HepG2 (cell line): ENCODE measurements around the gene NPPB. TPM values are rescaled to one million over a fixed set of nuclear protein-coding genes. Genes with fewer than 3 reads are reported as not detected.

Source experiments
- CREB1 ChIP-seq, 2 experiments: fragments of 450-650 bp in 1 of 2; IDR thresholded peaks; 2 replicates each; pipeline ENCODE4 v1.6.1; 2016 to 2017; ENCODE audit warnings: control low read depth in 1 of 2, mild to moderate bottlenecking in 1 of 2, missing compliant biosample characterization in 1 of 2, missing genetic modification characterization in 1 of 2
- DNMT1 ChIP-seq: sonication (generic); formaldehyde crosslinking; IDR thresholded peaks from 2 replicates; pipeline ENCODE4 v1.5.1; 2020; ENCODE audit warnings: mild to moderate bottlenecking, missing genetic modification reagents
- MBNL3 ChIP-seq: fragments of 250-450 bp; sonication (Bioruptor Pico); conservative IDR thresholded peaks from 2 replicates; pipeline ENCODE4 v1.8.0; 2022; ENCODE audit warnings: mild to moderate bottlenecking, inconsistent platforms
- MEF2D ChIP-seq: sonication (generic); formaldehyde crosslinking; IDR thresholded peaks from 2 replicates; pipeline ENCODE4 v1.5.1; 2020; ENCODE audit warnings: mild to moderate bottlenecking, missing genetic modification reagents
- MYNN ChIP-seq: sonication (generic); formaldehyde crosslinking; IDR thresholded peaks from 2 replicates; pipeline ENCODE4 v1.4.0; 2020; ENCODE audit warnings: mild to moderate bottlenecking, low read depth, missing genetic modification reagents
- PHF5A ChIP-seq: IDR thresholded peaks from one replicate; pipeline ENCODE4 v1.6.1; 2018; ENCODE audit warnings: low read depth, missing genetic modification reagents; ENCODE audit not compliant: unreplicated experiment
- RAD51 ChIP-seq: fragments of 450-650 bp; IDR thresholded peaks from 2 replicates; pipeline ENCODE4 v1.6.1; 2016; ENCODE audit warnings: borderline replicate concordance
- RBAK ChIP-seq: sonication (generic); formaldehyde crosslinking; IDR thresholded peaks from 2 replicates; pipeline ENCODE4 v1.5.1; 2020; ENCODE audit warnings: mild to moderate bottlenecking, missing genetic modification reagents
- RXRB ChIP-seq: IDR thresholded peaks from 2 replicates; pipeline ENCODE4 v1.6.1; 2016; ENCODE audit warnings: borderline replicate concordance, missing genetic modification reagents, missing compliant biosample characterization
- ZNF777 ChIP-seq: sonication (generic); formaldehyde crosslinking; IDR thresholded peaks from 2 replicates; pipeline ENCODE4 v1.4.0; 2020; ENCODE audit warnings: missing genetic modification reagents
- polyA plus RNA-seq, 8 experiments: library from polyadenylated mRNA; depleted of rRNA in 3 of 8; stranded (reverse) in 7 of 8; unstranded in 1 of 8; fragments of >200 nt; fragmentation: Illumina TruSeq in 4 of 8; extraction: Trizol in 4 of 8; gene quantifications; 2 replicates each; pipeline versions ENCODE4 v1.2.1 to v1.2.3, GENCODE V29; 2011 to 2016; ENCODE audit warnings: low read depth in 4 of 8, missing spikeins in 1 of 8, mixed read lengths in 1 of 8; ENCODE audit not compliant: insufficient read depth in 1 of 8
- total RNA-seq, 5 experiments: library from RNA; depleted of rRNA; stranded (reverse); fragments of >200 nt; fragmentation: Illumina TruSeq; extraction: Trizol; gene quantifications; 2 replicates each; pipeline ENCODE4 v1.2.3, GENCODE V29; 2016; ENCODE audit warnings: low read depth in 1 of 5
- TF ChIP-seq, protein P1 (sequence below): IDR thresholded peaks from 2 replicates; pipeline ENCODE4 v1.6.1; 2012; ENCODE audit warnings: low read depth, low read length, improper control_type of control experiment
- TF ChIP-seq, protein P2 (sequence below): sonication (generic); formaldehyde crosslinking; IDR thresholded peaks from 2 replicates; pipeline ENCODE4 v1.5.1; 2020; ENCODE audit warnings: mild to moderate bottlenecking, moderate library complexity, missing genetic modification reagents
- TF ChIP-seq, protein P3 (sequence below): sonication (generic); formaldehyde crosslinking; IDR thresholded peaks from 2 replicates; pipeline ENCODE4 v1.4.0; 2020; ENCODE audit warnings: mild to moderate bottlenecking, missing genetic modification reagents
- TF ChIP-seq, protein P4 (sequence below): sonication (generic); formaldehyde crosslinking; IDR thresholded peaks from 2 replicates; pipeline ENCODE4 v1.8.0; 2022; ENCODE audit warnings: low read depth, missing genetic modification reagents
- TF ChIP-seq, protein P5 (sequence below): sonication (generic); formaldehyde crosslinking; IDR thresholded peaks from 2 replicates; pipeline ENCODE4 v1.5.0; 2020; ENCODE audit warnings: missing genetic modification reagents
- TF ChIP-seq, protein P6 (sequence below), 2 experiments: IDR thresholded peaks; 2 replicates each; pipeline ENCODE4 v1.6.1; 2011 to 2012; ENCODE audit warnings: low read length in 2 of 2, borderline replicate concordance in 1 of 2, low read depth in 1 of 2, mild to moderate bottlenecking in 1 of 2, moderate library complexity in 1 of 2
- TF ChIP-seq, protein P7 (sequence below): sonication (generic); formaldehyde crosslinking; IDR thresholded peaks from 2 replicates; pipeline ENCODE4 v1.4.0; 2020; ENCODE audit warnings: mild to moderate bottlenecking, low read depth, missing genetic modification reagents

NPPB gene
- total and polyA plus RNA-seq, 2 of the 13 experiments (the other 11 are each of a cell fraction or from before 2014, with no cell fraction given): 1.9 TPM; not detected in 1

DNA sequence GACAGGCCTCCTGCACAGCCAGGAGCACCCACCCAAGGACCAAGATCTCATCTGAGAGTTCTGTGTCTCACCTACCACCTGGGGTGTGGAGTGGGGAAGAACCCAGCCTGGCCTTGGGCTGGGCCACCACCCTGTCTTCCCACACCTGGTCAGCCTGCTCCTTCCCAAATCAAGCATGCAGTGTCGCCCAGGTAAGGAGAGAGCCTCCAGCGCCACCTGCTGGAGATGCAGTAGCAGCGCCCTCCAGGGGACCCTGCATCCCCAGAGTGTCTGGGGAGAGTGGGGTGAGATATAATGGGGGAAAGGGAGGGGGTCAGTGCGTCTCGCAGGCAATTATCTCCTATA lies 35.1 kb upstream of the NPPB start (continued):
- TF ChIP-seq MBNL3 (CRISPR knock-in tag) (no peak), ZNF777 (CRISPR knock-in tag) (no peak), RXRB (CRISPR knock-in tag) (no peak), DNMT1 (CRISPR knock-in tag) (no peak), MEF2D (no peak), MYNN (CRISPR knock-in tag) (no peak), PHF5A (CRISPR knock-in tag) (peak; percentile 36), RAD51 (no peak), RBAK (CRISPR knock-in tag) (no peak), CREB1 (IDR thresholded peaks at IDR 0.05) (no peak), CREB1 (CRISPR knock-in tag; IDR thresholded peaks at IDR 0.05) (no peak)
- TF ChIP-seq, protein P1, sequence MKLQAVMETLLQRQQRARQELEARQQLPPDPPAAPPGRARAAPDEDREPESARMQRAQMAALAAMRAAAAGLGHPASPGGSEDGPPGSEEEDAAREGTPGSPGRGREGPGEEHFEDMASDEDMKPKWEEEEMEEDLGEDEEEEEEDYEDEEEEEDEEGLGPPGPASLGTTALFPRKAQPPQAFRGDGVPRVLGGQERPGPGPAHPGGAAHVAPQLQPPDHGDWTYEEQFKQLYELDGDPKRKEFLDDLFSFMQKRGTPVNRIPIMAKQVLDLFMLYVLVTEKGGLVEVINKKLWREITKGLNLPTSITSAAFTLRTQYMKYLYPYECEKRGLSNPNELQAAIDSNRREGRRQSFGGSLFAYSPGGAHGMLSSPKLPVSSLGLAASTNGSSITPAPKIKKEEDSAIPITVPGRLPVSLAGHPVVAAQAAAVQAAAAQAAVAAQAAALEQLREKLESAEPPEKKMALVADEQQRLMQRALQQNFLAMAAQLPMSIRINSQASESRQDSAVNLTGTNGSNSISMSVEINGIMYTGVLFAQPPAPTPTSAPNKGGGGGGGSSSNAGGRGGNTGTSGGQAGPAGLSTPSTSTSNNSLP: no peak
- TF ChIP-seq, protein P2, sequence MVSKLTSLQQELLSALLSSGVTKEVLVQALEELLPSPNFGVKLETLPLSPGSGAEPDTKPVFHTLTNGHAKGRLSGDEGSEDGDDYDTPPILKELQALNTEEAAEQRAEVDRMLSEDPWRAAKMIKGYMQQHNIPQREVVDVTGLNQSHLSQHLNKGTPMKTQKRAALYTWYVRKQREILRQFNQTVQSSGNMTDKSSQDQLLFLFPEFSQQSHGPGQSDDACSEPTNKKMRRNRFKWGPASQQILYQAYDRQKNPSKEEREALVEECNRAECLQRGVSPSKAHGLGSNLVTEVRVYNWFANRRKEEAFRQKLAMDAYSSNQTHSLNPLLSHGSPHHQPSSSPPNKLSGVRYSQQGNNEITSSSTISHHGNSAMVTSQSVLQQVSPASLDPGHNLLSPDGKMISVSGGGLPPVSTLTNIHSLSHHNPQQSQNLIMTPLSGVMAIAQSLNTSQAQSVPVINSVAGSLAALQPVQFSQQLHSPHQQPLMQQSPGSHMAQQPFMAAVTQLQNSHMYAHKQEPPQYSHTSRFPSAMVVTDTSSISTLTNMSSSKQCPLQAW (CRISPR knock-in tag): peak; percentile 37; the same call in 1 of the 2 replicates
- TF ChIP-seq, protein P3, sequence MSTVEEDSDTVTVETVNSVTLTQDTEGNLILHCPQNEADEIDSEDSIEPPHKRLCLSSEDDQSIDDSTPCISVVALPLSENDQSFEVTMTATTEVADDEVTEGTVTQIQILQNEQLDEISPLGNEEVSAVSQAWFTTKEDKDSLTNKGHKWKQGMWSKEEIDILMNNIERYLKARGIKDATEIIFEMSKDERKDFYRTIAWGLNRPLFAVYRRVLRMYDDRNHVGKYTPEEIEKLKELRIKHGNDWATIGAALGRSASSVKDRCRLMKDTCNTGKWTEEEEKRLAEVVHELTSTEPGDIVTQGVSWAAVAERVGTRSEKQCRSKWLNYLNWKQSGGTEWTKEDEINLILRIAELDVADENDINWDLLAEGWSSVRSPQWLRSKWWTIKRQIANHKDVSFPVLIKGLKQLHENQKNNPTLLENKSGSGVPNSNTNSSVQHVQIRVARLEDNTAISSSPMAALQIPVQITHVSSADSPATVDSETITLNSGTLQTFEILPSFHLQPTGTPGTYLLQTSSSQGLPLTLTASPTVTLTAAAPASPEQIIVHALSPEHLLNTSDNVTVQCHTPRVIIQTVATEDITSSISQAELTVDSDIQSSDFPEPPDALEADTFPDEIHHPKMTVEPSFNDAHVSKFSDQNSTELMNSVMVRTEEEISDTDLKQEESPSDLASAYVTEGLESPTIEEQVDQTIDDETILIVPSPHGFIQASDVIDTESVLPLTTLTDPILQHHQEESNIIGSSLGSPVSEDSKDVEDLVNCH (CRISPR knock-in tag): no peak
- TF ChIP-seq, protein P4, sequence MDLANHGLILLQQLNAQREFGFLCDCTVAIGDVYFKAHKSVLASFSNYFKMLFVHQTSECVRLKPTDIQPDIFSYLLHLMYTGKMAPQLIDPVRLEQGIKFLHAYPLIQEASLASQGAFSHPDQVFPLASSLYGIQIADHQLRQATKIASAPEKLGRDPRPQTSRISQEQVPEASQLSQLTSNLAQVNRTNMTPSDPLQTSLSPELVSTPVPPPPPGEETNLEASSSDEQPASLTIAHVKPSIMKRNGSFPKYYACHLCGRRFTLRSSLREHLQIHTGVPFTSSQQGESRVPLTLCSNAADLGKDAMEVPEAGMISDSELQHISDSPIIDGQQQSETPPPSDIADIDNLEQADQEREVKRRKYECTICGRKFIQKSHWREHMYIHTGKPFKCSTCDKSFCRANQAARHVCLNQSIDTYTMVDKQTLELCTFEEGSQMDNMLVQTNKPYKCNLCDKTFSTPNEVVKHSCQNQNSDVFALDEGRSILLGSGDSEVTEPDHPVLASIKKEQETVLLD (CRISPR knock-in tag): no peak
- TF ChIP-seq, protein P5, sequence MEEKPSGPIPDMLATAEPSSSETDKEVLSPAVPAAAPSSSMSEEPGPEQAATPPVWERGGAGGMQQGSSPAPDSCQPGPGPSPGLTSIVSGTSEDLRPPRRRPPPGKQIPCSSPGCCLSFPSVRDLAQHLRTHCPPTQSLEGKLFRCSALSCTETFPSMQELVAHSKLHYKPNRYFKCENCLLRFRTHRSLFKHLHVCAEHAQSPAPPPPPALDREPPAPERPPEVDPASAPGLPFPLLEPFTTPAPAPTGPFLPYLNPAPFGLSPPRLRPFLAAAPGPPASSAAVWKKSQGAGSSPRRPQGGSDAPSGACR: no peak
- TF ChIP-seq, protein P6, sequence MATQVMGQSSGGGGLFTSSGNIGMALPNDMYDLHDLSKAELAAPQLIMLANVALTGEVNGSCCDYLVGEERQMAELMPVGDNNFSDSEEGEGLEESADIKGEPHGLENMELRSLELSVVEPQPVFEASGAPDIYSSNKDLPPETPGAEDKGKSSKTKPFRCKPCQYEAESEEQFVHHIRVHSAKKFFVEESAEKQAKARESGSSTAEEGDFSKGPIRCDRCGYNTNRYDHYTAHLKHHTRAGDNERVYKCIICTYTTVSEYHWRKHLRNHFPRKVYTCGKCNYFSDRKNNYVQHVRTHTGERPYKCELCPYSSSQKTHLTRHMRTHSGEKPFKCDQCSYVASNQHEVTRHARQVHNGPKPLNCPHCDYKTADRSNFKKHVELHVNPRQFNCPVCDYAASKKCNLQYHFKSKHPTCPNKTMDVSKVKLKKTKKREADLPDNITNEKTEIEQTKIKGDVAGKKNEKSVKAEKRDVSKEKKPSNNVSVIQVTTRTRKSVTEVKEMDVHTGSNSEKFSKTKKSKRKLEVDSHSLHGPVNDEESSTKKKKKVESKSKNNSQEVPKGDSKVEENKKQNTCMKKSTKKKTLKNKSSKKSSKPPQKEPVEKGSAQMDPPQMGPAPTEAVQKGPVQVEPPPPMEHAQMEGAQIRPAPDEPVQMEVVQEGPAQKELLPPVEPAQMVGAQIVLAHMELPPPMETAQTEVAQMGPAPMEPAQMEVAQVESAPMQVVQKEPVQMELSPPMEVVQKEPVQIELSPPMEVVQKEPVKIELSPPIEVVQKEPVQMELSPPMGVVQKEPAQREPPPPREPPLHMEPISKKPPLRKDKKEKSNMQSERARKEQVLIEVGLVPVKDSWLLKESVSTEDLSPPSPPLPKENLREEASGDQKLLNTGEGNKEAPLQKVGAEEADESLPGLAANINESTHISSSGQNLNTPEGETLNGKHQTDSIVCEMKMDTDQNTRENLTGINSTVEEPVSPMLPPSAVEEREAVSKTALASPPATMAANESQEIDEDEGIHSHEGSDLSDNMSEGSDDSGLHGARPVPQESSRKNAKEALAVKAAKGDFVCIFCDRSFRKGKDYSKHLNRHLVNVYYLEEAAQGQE (IDR thresholded peaks at IDR 0.05; ENCODE audit: borderline replicate concordance in 1 of 2, low read depth in 1 of 2, low read length in 2 of 2): peak in 1 of 2 experiments; percentile 39; a peak in 3 of 4 replicates
- TF ChIP-seq, protein P7, sequence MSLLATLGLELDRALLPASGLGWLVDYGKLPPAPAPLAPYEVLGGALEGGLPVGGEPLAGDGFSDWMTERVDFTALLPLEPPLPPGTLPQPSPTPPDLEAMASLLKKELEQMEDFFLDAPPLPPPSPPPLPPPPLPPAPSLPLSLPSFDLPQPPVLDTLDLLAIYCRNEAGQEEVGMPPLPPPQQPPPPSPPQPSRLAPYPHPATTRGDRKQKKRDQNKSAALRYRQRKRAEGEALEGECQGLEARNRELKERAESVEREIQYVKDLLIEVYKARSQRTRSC: no peak
